Spinal cord (tissue), 10 donors: ENCODE measurements around the gene SCAF4. TPM values are rescaled to one million over a fixed set of nuclear protein-coding genes. Genes with fewer than 3 reads are reported as not detected.

Experiments
- DNase-seq, 6 donors: peaks; one replicate each; pipeline versions ENCODE4 v3.0.0 to v3.0.0-alpha.2; 2013 to 2015; ENCODE audit warnings: low spot score in 6 of 6, low read depth in 4 of 6
- H3K27ac ChIP-seq: one replicate; pipeline ENCODE4 v1.5.1; 2013; ENCODE audit warnings: low read depth, low read length, control low read depth
- H3K27me3 ChIP-seq: one replicate; pipeline ENCODE4 v1.6.1; 2013; ENCODE audit warnings: low read length; ENCODE audit not compliant: control insufficient read depth, insufficient read depth
- H3K36me3 ChIP-seq: one replicate; pipeline ENCODE4 v1.6.1; 2013; ENCODE audit warnings: low read length; ENCODE audit not compliant: control insufficient read depth, insufficient read depth
- H3K4me1 ChIP-seq: one replicate; pipeline ENCODE4 v1.6.1; 2013; ENCODE audit warnings: low read length; ENCODE audit not compliant: control insufficient read depth, insufficient read depth
- H3K4me3 ChIP-seq: one replicate; pipeline ENCODE4 v1.5.1; 2013; ENCODE audit warnings: low read depth, low read length, control low read depth
- H3K9me3 ChIP-seq: one replicate; pipeline ENCODE4 v1.6.1; 2013; ENCODE audit warnings: low read length; ENCODE audit not compliant: control insufficient read depth, insufficient read depth
- WGBS: methylation state at CpG from one replicate; pipeline ENCODE4 v1.1.5; 2013; ENCODE audit warnings: missing lambda C conversion rate; ENCODE audit not compliant: insufficient coverage; 5-methylcytosine and 5-hydroxymethylcytosine counted together
- polyA plus RNA-seq, 2 donors: library from polyadenylated mRNA; unstranded; fragments of 120-200 nt; gene quantifications; one replicate each; pipeline ENCODE4 v1.2.1, GENCODE V29; 2013; ENCODE audit not compliant: insufficient read length in 2 of 2
- total RNA-seq, 2 donors: library from RNA; depleted of rRNA in 1 of 2; stranded (reverse); fragments of 120-200 nt in 1 of 2; fragments of >200 nt in 1 of 2; gene quantifications; one replicate each; pipeline versions ENCODE4 v1.2.3 to v1.2.4, GENCODE V29; 2013 to 2014
- donor health status: healthy.

SCAF4 gene
- total and polyA plus RNA-seq, 4 donors = 10.9 to 30.9 (median 20.8) TPM

DNA sequence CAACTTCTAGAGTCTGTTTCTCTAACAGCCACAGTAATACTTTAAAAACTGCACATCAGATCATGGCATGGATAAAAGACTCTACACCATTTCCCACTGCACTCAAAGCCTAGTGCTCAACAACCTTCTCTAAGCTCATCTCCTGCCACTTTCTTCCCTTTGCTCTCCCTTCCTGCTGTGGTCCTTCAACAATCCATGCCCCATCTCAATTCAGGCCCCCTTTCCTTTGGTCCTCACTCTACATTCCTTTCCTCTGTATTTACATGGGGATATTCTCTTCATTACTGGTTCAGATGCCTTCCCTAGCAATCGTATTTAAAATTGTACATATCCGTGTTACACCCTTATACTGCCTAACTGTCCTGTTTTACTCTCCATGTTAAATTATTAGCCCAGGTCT is 53.4 kb downstream of the SCAF4 start:
- Histone ChIP-seq H3K4me1 (no peaks in the 10 kb centered on the region), H3K9me3 (no peaks in the 10 kb centered on the region), H3K36me3 (peaks cover 2% of the 10 kb centered on the region), H3K4me3 (no peak overlapping the region), H3K27ac (no peak overlapping the region), H3K27me3 (no peaks in the 10 kb centered on the region)
- no CpG with 5 or more reads among the region's 2 CpGs for WGBS
- DNase-seq = no peak

DNA sequence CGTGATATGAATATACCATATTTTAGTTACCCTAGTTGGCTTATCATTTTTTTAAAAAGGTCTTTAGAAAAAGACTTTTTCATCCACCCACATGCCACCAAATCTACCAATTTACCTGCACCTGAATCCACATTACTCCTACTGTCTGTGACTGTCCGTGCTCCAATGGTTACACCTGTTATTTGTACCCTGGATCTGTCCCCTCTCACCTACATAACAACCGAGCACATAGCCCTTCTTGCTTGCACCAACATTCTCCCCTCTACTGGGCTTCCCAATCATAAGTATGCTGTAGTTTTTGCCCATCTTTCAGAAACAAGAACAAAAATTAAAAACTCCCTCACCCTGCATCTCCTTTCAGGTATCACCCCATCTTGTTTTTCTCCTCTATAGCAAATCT is 54.9 kb downstream of the SCAF4 start:
- Histone ChIP-seq H3K4me1 (peaks cover 1% of the 10 kb centered on the region), H3K9me3 (no peaks in the 10 kb centered on the region), H3K27ac (no peak overlapping the region), H3K4me3 (no peak overlapping the region), H3K27me3 (no peaks in the 10 kb centered on the region), H3K36me3 (peaks cover 3% of the 10 kb centered on the region)
- 96% methylated on average over 3 of the region's 3 CpGs for WGBS
- no peak for DNase-seq

DNA sequence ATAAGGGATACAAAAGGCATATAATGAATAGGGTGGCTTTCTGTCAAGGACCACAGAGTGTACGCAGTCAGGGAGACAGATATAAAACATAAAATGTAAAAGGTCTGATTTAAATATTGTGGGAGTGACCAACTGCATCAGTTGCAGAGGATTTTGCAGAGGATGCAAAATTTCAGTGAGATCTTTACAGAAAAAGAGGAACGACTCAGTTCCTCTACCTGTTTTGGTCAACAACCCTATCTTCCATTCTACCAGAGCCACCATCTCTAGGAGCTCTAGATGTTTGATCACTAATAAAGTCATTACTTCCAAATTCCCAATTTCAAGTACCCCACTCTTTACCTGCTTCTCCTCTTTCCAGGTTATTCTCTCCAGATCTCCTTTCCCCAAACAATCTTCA is 56.0 kb downstream of the SCAF4 start:
- no peak overlapping the region for H3K27ac ChIP-seq
- no peak overlapping the region for H3K4me3 ChIP-seq
- H3K27me3 ChIP-seq = no peaks in the 10 kb centered on the region
- 100% methylated on average over 2 of the region's 2 CpGs for WGBS
- H3K4me1 ChIP-seq = peaks cover 5% of the 10 kb centered on the region
- peaks cover 10% of the 10 kb centered on the region for H3K36me3 ChIP-seq
- no peak for DNase-seq
- no peaks in the 10 kb centered on the region for H3K9me3 ChIP-seq

DNA sequence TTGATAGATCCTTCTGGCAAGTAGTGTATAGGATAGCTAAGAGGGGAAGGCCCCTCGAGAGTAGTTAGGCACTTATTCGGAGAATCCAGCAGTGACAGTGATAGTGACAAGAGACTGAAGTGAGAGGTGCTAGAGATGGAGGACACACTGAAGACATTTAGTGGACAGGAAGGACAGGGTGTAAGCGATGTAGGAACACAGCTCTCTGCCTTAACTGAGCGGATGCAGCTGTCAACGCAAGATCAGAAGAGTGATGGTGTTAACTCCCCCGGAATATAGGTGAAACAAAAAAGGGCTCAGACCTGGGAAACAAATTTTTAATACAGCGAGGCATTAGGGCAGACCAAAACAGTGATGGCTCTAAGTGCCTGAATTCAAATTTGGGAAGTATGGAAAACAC is 56.6 kb downstream of the SCAF4 start:
- WGBS = 86% methylated on average over 6 of the region's 7 CpGs
- H3K9me3 ChIP-seq = no peaks in the 10 kb centered on the region
- no peaks in the 10 kb centered on the region for H3K27me3 ChIP-seq
- no peak for DNase-seq
- no peak overlapping the region for H3K4me3 ChIP-seq
- H3K27ac ChIP-seq = no peak overlapping the region
- peaks cover 10% of the 10 kb centered on the region for H3K36me3 ChIP-seq
- peaks cover 5% of the 10 kb centered on the region for H3K4me1 ChIP-seq

DNA sequence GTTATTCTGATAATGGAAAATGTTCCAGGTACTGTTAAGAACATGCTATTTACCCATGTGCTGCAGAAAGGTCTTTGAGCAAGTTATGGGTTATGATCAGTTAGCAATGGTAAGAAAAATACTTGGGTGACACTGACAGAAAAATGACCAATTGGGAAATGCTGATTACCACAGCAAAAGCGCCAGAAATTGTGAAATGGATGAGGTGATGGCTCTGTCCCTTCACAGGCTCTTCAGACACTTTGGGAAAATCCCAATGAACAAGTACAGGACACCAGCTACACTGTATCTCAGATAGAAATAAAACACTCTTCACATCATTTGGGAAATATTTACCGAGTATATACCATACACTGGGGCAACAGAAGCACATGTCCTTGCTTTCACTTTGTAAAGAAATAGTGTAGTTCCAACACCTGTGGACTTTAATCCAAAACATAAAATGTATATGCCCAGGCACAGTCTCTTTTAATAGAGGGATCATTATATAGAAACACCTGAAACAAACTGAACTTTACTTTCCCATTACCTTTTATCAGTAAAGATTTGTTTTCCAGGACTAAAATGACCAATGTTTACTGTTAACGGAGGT is 58.5 kb downstream of the SCAF4 start:
- H3K9me3 ChIP-seq = no peaks in the 10 kb centered on the region
- H3K27me3 ChIP-seq = no peaks in the 10 kb centered on the region
- no peak overlapping the region for H3K27ac ChIP-seq
- 100% methylated on average over 1 of the region's 3 CpGs for WGBS
- H3K36me3 ChIP-seq = peaks cover 10% of the 10 kb centered on the region
- DNase-seq = no peak
- peaks cover 5% of the 10 kb centered on the region for H3K4me1 ChIP-seq
- no peak overlapping the region for H3K4me3 ChIP-seq

DNA sequence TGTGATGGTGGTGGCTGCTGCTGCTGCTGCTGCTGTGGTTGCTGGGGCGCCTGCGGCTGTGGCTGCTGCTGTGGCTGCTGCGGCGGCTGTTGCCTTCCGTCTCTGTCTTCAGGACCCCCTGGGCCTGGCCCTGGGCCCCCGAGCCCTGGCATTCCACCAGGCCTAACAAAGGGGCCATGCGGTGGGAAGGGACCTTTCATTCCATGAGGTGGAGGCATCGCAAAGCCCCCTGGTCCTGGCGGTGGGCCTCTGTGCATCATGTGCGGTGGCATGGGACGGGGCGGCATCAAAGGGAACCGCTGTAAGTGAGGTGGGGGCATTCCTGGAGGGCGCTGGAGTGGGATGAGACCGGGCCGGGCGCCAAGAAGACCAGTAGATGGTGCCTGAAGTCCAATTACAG is 60.0 kb downstream of the SCAF4 start:
- DNase-seq = no peak
- peaks cover 12% of the 10 kb centered on the region for H3K36me3 ChIP-seq
- H3K27ac ChIP-seq = no peak overlapping the region
- H3K9me3 ChIP-seq = no peaks in the 10 kb centered on the region
- H3K4me3 ChIP-seq = no peak overlapping the region
- no peaks in the 10 kb centered on the region for H3K27me3 ChIP-seq
- WGBS = 73% methylated on average over 14 of the region's 17 CpGs
- H3K4me1 ChIP-seq = peaks cover 5% of the 10 kb centered on the region

DNA sequence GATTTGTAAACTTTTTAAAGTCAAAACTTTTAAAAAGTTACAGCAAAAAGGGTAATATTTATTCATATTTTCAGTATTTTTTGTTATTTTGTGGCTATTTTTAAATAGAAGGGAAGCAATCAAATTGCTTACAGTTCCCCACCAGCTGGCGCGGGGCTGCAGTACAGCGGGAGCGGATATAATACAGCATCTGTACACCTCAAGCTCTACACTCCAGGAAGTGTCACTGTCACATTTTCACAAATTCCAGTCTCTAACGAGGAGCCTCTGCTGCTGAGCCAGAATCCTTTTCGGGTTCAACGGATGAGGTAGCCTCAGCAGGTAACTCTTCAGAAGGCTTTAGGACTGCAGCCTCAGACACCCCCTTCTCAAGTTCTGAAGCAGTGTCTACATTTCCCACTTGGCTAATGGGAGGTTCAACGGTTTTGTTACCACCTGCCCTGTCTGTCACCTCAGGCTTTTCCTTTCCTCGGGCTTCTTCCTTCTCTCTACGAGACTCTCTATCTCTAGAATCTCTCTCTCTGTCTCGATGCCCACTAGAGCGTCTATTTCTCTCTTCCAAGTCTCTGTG is 60.7 kb downstream of the SCAF4 start:
- no peak overlapping the region for H3K27ac ChIP-seq

DNA sequence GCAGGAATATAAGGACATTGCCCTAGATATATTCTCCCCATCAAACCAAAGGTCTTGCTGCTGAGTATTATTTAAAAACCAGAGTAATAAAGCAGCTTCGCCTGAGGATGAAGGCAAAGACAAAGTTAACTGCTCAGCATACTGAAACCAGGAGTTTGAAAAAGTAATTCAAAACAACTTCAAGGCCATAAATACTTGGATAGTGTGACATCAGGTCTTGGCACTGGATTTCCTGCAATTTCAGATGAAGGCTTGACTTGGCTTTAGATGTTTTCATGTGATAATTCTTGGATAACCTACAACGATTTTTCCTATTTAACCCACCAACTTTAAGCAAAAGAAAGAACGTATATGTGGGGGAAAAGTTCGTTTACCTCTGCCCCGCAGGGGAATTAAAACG is 61.8 kb downstream of the SCAF4 start:
- H3K36me3 ChIP-seq = peaks cover 17% of the 10 kb centered on the region
- no peak overlapping the region for H3K27ac ChIP-seq
- DNase-seq = no peak
- no peaks in the 10 kb centered on the region for H3K27me3 ChIP-seq
- no CpG with 5 or more reads among the region's 6 CpGs for WGBS
- no peaks in the 10 kb centered on the region for H3K9me3 ChIP-seq
- H3K4me1 ChIP-seq = peaks cover 8% of the 10 kb centered on the region
- H3K4me3 ChIP-seq = no peak overlapping the region

More for the DNA sequence above, 60.7 kb downstream of the SCAF4 start:
- H3K36me3 ChIP-seq = peaks cover 12% of the 10 kb centered on the region
- WGBS = 87% methylated on average over 12 of the region's 12 CpGs
- H3K27me3 ChIP-seq = no peaks in the 10 kb centered on the region
- peaks cover 5% of the 10 kb centered on the region for H3K4me1 ChIP-seq
- no peak overlapping the region for H3K4me3 ChIP-seq
- no peaks in the 10 kb centered on the region for H3K9me3 ChIP-seq
- DNase-seq = no peak

DNA sequence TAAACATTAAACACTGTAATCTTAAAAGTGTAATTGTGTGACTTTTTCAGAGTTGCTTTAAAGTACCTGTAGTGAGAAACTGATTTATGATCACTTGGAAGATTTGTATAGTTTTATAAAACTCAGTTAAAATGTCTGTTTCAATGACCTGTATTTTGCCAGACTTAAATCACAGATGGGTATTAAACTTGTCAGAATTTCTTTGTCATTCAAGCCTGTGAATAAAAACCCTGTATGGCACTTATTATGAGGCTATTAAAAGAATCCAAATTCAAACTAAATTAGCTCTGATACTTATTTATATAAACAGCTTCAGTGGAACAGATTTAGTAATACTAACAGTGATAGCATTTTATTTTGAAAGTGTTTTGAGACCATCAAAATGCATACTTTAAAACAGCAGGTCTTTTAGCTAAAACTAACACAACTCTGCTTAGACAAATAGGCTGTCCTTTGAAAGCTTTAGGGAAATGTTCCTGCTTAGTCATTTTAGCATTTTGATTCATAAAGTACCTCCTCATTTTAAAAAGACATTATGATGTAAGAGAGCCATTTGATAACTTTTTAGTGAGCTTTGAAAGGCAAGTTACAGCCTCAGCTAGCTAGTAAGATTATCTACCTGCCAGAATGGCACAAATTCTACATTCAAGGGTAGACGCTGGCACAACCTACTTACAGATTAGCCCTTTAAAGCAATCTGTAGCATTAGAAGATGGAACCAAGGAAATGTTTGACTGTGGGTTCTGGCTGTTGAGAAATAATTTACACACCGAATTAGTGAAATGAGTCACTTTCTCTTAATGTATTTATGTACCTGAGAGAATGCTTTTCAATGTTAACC is 63.0 kb downstream of the SCAF4 start:
- Histone ChIP-seq H3K27ac (no peak overlapping the region), H3K4me1 (peaks cover 8% of the 10 kb centered on the region), H3K36me3 (peaks cover 22% of the 10 kb centered on the region), H3K27me3 (no peaks in the 10 kb centered on the region), H3K9me3 (no peaks in the 10 kb centered on the region), H3K4me3 (no peak overlapping the region)
- no peak for DNase-seq
- WGBS = no CpG with 5 or more reads among the region's 2 CpGs

DNA sequence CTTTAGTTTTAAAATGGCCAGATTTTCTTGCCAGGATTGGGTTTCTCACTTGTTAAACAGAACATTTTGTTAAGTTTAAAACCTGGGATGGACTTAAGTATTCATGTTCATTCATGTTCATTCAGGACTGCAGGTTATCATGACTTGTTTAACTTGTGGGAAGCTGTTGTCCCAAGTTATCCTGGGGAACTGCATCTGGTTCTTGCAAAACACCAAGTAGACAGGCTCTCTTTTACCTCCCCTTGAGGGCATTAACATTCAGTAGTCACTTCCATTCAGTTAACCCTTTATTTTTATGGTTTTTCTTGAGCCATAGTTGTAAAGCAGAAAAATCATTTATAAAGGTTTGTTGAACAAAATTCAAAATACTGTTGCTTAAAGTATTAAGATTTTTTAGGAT is 64.3 kb downstream of the SCAF4 start:
- H3K9me3 ChIP-seq = no peaks in the 10 kb centered on the region
- peaks cover 25% of the 10 kb centered on the region for H3K36me3 ChIP-seq
- H3K4me3 ChIP-seq = no peak overlapping the region
- peaks cover 11% of the 10 kb centered on the region for H3K4me1 ChIP-seq
- H3K27ac ChIP-seq = no peak overlapping the region
- no peak for DNase-seq
- no peaks in the 10 kb centered on the region for H3K27me3 ChIP-seq
